HG02840 (cell line): Measurements from ENCODE around the gene NUCB1.

Experiments
- ATAC-seq: cut with Tn5 transposase; IDR thresholded peaks from one replicate; pipeline ENCODE4 v1.9.1; 2021; ENCODE audit warnings: mild to moderate bottlenecking, moderate library complexity, moderate number of reproducible peaks; ENCODE audit not compliant: unreplicated experiment, low FRiP score

The NUCB1 gene

DNA sequence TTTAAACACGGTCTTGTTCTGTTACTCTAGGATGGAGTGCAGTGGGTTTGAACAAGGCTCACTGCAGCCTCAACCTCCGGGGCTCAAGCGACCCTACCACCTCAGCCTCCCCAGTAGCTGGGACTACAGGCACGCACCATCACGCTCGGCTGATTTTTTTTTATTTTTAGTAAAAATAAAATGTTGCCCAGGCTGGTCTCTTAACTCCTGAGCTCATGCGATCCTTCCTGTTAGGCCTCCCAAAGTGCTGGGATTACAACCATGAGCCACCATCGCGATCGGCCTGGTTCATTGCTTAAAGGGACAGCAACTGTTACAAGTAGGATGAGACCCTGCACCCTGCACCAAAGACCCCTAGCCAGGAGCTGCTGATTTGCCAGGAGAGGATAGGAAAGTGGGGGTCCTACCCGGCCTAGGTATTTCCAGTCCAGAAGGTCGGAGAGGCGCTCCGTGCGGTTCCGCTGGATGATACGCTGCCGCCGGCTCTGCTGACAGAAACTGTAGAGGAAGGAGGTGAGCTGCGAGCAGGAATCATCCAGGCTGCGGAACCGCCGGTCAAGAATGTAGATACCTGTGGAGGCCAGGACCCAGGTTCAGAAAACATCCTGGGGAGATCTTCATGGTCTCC lies 70.1 kb downstream of the NUCB1 start:
- ATAC-seq = no peak

DNA sequence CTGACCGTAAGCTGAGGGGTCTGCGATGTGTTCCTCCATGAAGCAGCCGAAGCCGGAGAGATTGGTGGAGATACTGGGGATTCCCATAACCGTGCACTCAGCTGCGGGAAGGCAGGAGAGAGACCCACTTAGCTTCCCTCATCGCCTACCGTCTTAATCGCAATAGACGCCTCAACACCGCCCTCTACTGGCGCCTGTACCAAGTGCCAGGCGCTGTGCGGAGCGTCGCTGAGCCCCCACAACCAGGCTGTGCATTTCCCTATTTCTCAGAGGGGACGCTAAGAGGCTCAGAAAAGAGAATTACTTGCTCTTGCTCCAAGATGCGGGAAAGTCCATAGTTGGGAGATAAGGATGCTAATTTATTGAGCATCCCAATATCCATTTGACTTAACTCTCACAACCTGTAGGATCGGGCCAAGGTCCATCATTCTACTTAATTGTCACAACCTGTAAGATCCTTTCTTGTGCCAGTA lies 70.8 kb downstream of the NUCB1 start:
- ATAC-seq = no peak
